ENCODE measurements around the gene NTN1. TPM values are rescaled to one million over a fixed set of nuclear protein-coding genes. Genes with fewer than 3 reads are reported as not detected.

The NTN1 gene
- total and polyA plus RNA-seq, 2 of the 13 experiments (the other 11 are each of a cell fraction or from before 2014, with no cell fraction given), result 0.04 to 0.05 TPM

DNA sequence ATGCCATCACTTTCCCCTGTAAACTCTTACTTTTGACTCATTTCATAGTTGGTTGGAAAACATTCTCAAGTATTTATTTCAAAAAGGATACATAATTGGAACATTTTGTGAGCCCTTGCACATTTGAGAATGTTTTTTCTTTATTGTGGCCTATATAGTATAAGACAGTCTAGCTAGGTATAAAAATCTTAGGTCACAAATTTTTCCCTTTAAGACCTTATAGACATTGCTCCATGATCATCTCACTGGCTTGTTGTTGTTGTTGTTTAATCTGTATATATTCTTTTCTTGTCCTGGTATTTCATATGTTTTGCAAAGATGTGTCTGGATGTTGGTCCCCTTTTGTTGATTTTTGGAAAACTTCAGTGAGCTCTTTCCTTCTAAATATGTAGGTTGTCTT lies 194.2 kb downstream of the NTN1 start:
- no peak overlapping the region for H3K4me2 ChIP-seq (ENCODE audit: low read depth, low read length)
- FAIRE-seq (no peak), DNase-seq (ENCODE audit: low spot score) (no peak), ATAC-seq (no peak)
- H2AFZ ChIP-seq (ENCODE audit: low read length), result no peak overlapping the region
- H3K9ac ChIP-seq (ENCODE audit: insufficient read depth, low read depth, low read length), result no peak overlapping the region
- no peaks in the 10 kb centered on the region for H4K20me1 ChIP-seq (ENCODE audit: insufficient read depth, low read length)
- no peak overlapping the region for H3K4me3 ChIP-seq (replicated peaks in 1 of 3; ENCODE audit: insufficient read depth in 1 of 3, low read depth in 2 of 3, low read length in 3 of 3)
- H3K9me3 ChIP-seq (ENCODE audit: low read length), result peaks cover 19% of the 10 kb centered on the region
- H3K4me1 ChIP-seq (ENCODE audit: insufficient read depth, low read length), result no peaks in the 10 kb centered on the region; the same call in 1 of the 2 replicates
- H3K27me3 ChIP-seq (ENCODE audit: control insufficient read depth in 1 of 2, insufficient read depth in 2 of 2, low read length in 2 of 2), result peaks cover 0 to 16% of the 10 kb centered on the region in 2 experiments; a peak in 1 of 5 replicates
- H3K79me2 ChIP-seq (ENCODE audit: insufficient read depth, low read length), result no peaks in the 10 kb centered on the region
- BruUV-seq (replicated peaks), result no TSS peak
- intact Hi-C loops (cut with micrococcal nuclease; ENCODE audit: unreplicated experiment) (no loop called here), in situ Hi-C loops (cut with HindIII; ENCODE audit: extremely low pct_ligation_motif_present, low pct_unique_long_range_greater_than_20kb) (no loop called here)
- CTCF ChIA-PET (ENCODE audit: low intra/inter-chr PET ratio, low total read pairs), result no interaction called here
- no peaks in the 10 kb centered on the region for H3K36me3 ChIP-seq (replicated peaks in 1 of 2; ENCODE audit: control insufficient read depth in 1 of 2, insufficient read depth in 2 of 2, low read length in 2 of 2)
- POLR2A ChIA-PET, result no interaction called here
- TF ChIP-seq NFKB2 (CRISPR knock-in tag; IDR thresholded peaks at IDR 0.05; ENCODE audit: borderline replicate concordance) (no peak), ZFP1 (CRISPR knock-in tag; IDR thresholded peaks at IDR 0.05) (peak; percentile 97)
- no peak overlapping the region for H3K27ac ChIP-seq (ENCODE audit: extremely low read length, insufficient read depth, low read length)

GRCh38 chr17:9217151-9218056 lies 196.1 kb downstream of the NTN1 start:
- in situ Hi-C loops (cut with HindIII; ENCODE audit: extremely low pct_ligation_motif_present, low pct_unique_long_range_greater_than_20kb), result no loop called here
- TF ChIP-seq GRHL1 (CRISPR knock-in tag; conservative IDR thresholded peaks at IDR 0.05) (no peak), ATF7 (IDR thresholded peaks at IDR 0.05) (peak; percentile 52), ATF7 (CRISPR knock-in tag; IDR thresholded peaks at IDR 0.05) (no peak)
- CTCF ChIA-PET (ENCODE audit: low intra/inter-chr PET ratio, low total read pairs), result no interaction called here
- Histone ChIP-seq H3K27me3 (ENCODE audit: control insufficient read depth in 1 of 2, insufficient read depth in 2 of 2, low read length in 2 of 2) (peaks cover 1 to 18% of the 10 kb centered on the region in 2 experiments; a peak in 2 of 5 replicates), H4K20me1 (ENCODE audit: insufficient read depth, low read length) (no peaks in the 10 kb centered on the region), H3K4me2 (ENCODE audit: low read depth, low read length) (peak overlapping the region; percentile 20; the same call in 1 of the 2 replicates), H3K79me2 (ENCODE audit: insufficient read depth, low read length) (no peaks in the 10 kb centered on the region), H3K9ac (ENCODE audit: insufficient read depth, low read depth, low read length) (no peak overlapping the region), H2AFZ (ENCODE audit: low read length) (no peak overlapping the region), H3K27ac (ENCODE audit: extremely low read length, insufficient read depth, low read length) (no peak overlapping the region), H3K4me3 (replicated peaks in 1 of 3; ENCODE audit: insufficient read depth in 1 of 3, low read depth in 2 of 3, low read length in 3 of 3) (no peak overlapping the region), H3K9me3 (ENCODE audit: low read length) (peaks cover 19% of the 10 kb centered on the region), H3K4me1 (ENCODE audit: insufficient read depth, low read length) (no peaks in the 10 kb centered on the region; the same call in 1 of the 2 replicates), H3K36me3 (replicated peaks in 1 of 2; ENCODE audit: control insufficient read depth in 1 of 2, insufficient read depth in 2 of 2, low read length in 2 of 2) (no peaks in the 10 kb centered on the region)
- peak; percentile 18 for DNase-seq (ENCODE audit: low spot score)
- 4% methylated on average over 5 of the region's 5 CpGs for WGBS (ENCODE audit: low lambda C conversion rate)
- no peak for FAIRE-seq
- no TSS peak for BruUV-seq (replicated peaks)
- intact Hi-C loops (cut with micrococcal nuclease; ENCODE audit: unreplicated experiment), result no loop called here
- POLR2A ChIA-PET, result interaction anchor here (0.6 to 0.7 kb wide), 2 partner anchors 9 to 14 kb away, joined by 3 read pairs; no protein-coding TSS in a partner anchor
- no peak; the same call in 2 of the 3 replicates for ATAC-seq

All from HepG2 (cell line).